ENCODE data around the gene ATP5MG.
"Not testable (repeated sequence)": the region's sequence is repeated elsewhere in the genome, so short reads cannot be mapped to it uniquely, and the experiment has no call there.

- TF ChIP-seq POLR2AphosphoS5 (IDR thresholded peaks at IDR 0.05; ENCODE audit: borderline replicate concordance, low read depth, low read length); EZH2 (IDR thresholded peaks at IDR 0.05); FOXP2 (optimal IDR thresholded peaks at IDR 0.05; ENCODE audit: control extremely low read depth, extremely low read length, insufficient read depth): not testable (repeated sequence)
Measured at GRCh38 chr11:118402594-118402993, 1.2 kb downstream of the ATP5MG start.
